Measurements from ENCODE around the gene GON7.
"Not testable (repeated sequence)": the region's sequence is repeated elsewhere in the genome, so short reads cannot be mapped to it uniquely, and the experiment has no call there.

The GON7 gene

GRCh38 chr14:93200553-93200952 is 6.3 kb downstream of the GON7 start:
- no peak for DNase-seq (ENCODE audit: low read depth in 3 of 3)

GRCh38 chr14:93199031-93199430 is 7.8 kb downstream of the GON7 start:
- DNase-seq (ENCODE audit: low read depth in 3 of 3): no peak

GRCh38 chr14:93195316-93195999 is 11.4 kb downstream of the GON7 start:
- DNase-seq (ENCODE audit: low read depth in 3 of 3): no peak

GRCh38 chr14:93186956-93187355 is 19.9 kb downstream of the GON7 start:
- DNase-seq (ENCODE audit: low read depth in 3 of 3): no peak

- no peak for DNase-seq (ENCODE audit: low read depth in 3 of 3)
Measured at GRCh38 chr14:93186466-93186865, 20.4 kb downstream of the GON7 start.

GRCh38 chr14:93185349-93185720 is 21.5 kb downstream of the GON7 start:
- DNase-seq (ENCODE audit: low read depth in 3 of 3): no peak

GRCh38 chr14:93184391-93185348 is 22.2 kb downstream of the GON7 start, which contains the start of the genes LYSET and MOAP1:
LYSET (plus strand) TSS chr14:93185317; CDS start chr14:93185406, 89 bp downstream.
MOAP1 (minus strand) TSS chr14:93184897; CDS start chr14:93184242, 655 bp downstream.
- DNase-seq (ENCODE audit: low read depth in 3 of 3): peak; percentile 70 to 86 (median 76)

GRCh38 chr14:93183596-93184317 is 23.1 kb downstream of the GON7 start:
- no peak for DNase-seq (ENCODE audit: low read depth in 3 of 3)

- DNase-seq (ENCODE audit: low read depth in 3 of 3): no peak
Measured at GRCh38 chr14:93175492-93175891, 31.4 kb downstream of the GON7 start.

- not testable (repeated sequence) for DNase-seq (ENCODE audit: low read depth in 3 of 3)
Measured at GRCh38 chr14:93174731-93175130, 32.1 kb downstream of the GON7 start.

GRCh38 chr14:93173943-93174395 is 32.9 kb downstream of the GON7 start:
- no peak for DNase-seq (ENCODE audit: low read depth in 3 of 3)

- DNase-seq (ENCODE audit: low read depth in 3 of 3): no peak
Measured at GRCh38 chr14:93171376-93171775, 35.5 kb downstream of the GON7 start.

GRCh38 chr14:93170141-93170540 is 36.7 kb downstream of the GON7 start:
- DNase-seq (ENCODE audit: low read depth in 3 of 3): not testable (repeated sequence)

- DNase-seq (ENCODE audit: low read depth in 3 of 3): not testable (repeated sequence)
Measured at GRCh38 chr14:93169619-93170018, 37.2 kb downstream of the GON7 start.

- DNase-seq (ENCODE audit: low read depth in 3 of 3): not testable (repeated sequence)
Measured at GRCh38 chr14:93168610-93169009, 38.3 kb downstream of the GON7 start.

- not testable (repeated sequence) for DNase-seq (ENCODE audit: low read depth in 3 of 3)
Measured at GRCh38 chr14:93165271-93166265, 41.3 kb downstream of the GON7 start.

- DNase-seq (ENCODE audit: low read depth in 3 of 3): no peak
Measured at GRCh38 chr14:93163564-93163963, 43.3 kb downstream of the GON7 start.

GRCh38 chr14:93161411-93161940 is 45.4 kb downstream of the GON7 start:
- DNase-seq (ENCODE audit: low read depth in 3 of 3): no peak

GRCh38 chr14:93160353-93160801 is 46.5 kb downstream of the GON7 start:
- no peak for DNase-seq (ENCODE audit: low read depth in 3 of 3)
